Thyroid gland (tissue), 4 donors: ENCODE measurements around the gene ATP9B. TPM values are rescaled to one million over a fixed set of nuclear protein-coding genes. Genes with fewer than 3 reads are reported as not detected.

Experiments
- DNase-seq, 2 donors: peaks; one replicate each; pipeline ENCODE4 v3.0.0-alpha.2; 2019
- H3K27ac ChIP-seq, 3 donors: fragments of 200-600 bp; sonication (generic); 1 replicate in 2 of 3; 2 replicates in 1 of 3; pipeline ENCODE4 v1.5.1; 2016 to 2019; ENCODE audit warnings: mild to moderate bottlenecking in 1 of 3, moderate library complexity in 1 of 3
- H3K27me3 ChIP-seq: fragments of 200-600 bp; sonication (generic); one replicate; pipeline ENCODE4 v1.5.1; 2019
- H3K36me3 ChIP-seq, 2 donors: fragments of 200-600 bp; sonication (generic); one replicate each; pipeline ENCODE4 v1.5.1; 2016 to 2019
- H3K4me1 ChIP-seq, 2 donors: fragments of 200-600 bp; sonication (generic); one replicate each; pipeline ENCODE4 v1.5.1; 2017 to 2019
- H3K4me3 ChIP-seq, 3 donors: fragments of 200-600 bp; sonication (generic); replicated peaks in 1 of 3; 1 replicate in 2 of 3; 2 replicates in 1 of 3; pipeline ENCODE4 v1.5.1; 2016; ENCODE audit warnings: mild to moderate bottlenecking in 1 of 3
- H3K9me3 ChIP-seq: fragments of 200-600 bp; sonication (generic); one replicate; pipeline ENCODE4 v1.5.1; 2017
- POLR2A ChIP-seq, 2 donors: fragments of 450-650 bp; IDR thresholded peaks; one replicate each; pipeline ENCODE4 v1.6.1; 2017; ENCODE audit warnings: antibody characterized with exemption in 2 of 2, mild to moderate bottlenecking in 2 of 2, moderate library complexity in 1 of 2
- WGBS, 2 donors: methylation state at CpG; one replicate each; pipeline ENCODE4 v1.1.5; 2017; 5-methylcytosine and 5-hydroxymethylcytosine counted together
- intact Hi-C: fragments of 100-400 bp; cut with DNase I; formaldehyde crosslinking; loops from one replicate; pipeline ENCODE4 v1.15.1; 2023
- total RNA-seq, 4 donors: library from RNA; depleted of rRNA; stranded (reverse); fragments of >200 nt; gene quantifications; one replicate each; pipeline ENCODE4 v1.2.3, GENCODE V29; 2016
- TF ChIP-seq, protein P1 (sequence below), 6 experiments: fragments of 200-600 bp in 3 of 6; fragments of 450-650 bp in 3 of 6; sonication (generic) in 3 of 6; IDR thresholded peaks; one replicate each; pipeline ENCODE4 v1.5.1; 2016 to 2019; ENCODE audit warnings: antibody characterized with exemption in 6 of 6, mild to moderate bottlenecking in 2 of 6, inconsistent platforms in 1 of 6, moderate library complexity in 1 of 6

ATP9B gene
- total RNA-seq, 4 donors from 2014 or later = 30.6 to 58.1 (median 48.2) TPM

DNA sequence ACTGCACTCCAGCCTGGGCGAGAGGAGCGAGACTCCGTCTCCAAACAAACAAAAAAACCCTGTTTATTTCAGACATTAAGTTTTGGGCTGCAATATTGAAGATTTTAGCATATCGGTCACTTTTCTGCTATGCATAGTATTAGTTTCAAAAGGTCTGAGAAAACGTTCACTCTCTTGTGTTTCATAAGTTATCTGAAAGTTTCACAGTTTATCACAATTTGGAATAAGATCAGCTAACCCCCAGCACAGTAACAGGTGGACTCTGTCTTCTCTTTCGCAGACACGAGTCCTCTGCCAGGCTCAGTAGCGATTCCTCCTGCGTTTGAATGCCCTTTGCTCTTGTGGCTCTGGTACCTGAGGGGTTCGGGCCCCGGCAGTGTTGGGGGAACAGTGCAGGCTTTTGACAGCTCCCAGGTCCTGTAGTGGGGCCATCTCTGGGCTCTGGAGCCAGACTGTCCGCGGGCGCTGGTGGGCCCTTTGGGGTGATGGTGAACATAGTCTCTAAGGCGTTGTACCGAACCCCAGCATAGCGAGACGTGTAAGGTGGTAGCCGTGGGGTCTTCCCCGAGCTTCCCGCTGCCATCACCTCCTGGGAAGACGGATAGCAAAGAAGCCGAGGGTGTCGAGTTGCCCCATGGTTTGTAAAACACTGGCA is 347.0 kb downstream of the ATP9B start:
- no peak for DNase-seq
- Histone ChIP-seq H3K27ac (no peak overlapping the region), H3K36me3 (peaks cover 0 to 1% of the 10 kb centered on the region in 2 donors), H3K27me3 (no peaks in the 10 kb centered on the region), H3K9me3 (no peaks in the 10 kb centered on the region), H3K4me3 (no peak overlapping the region), H3K4me1 (peaks cover 0 to 5% of the 10 kb centered on the region in 2 donors)
- 91 to 93% methylated on average over 22 to 24 of the region's 24 CpGs for WGBS, 2 donors
- intact Hi-C loops = no loop called here
- no peak for TF ChIP-seq POLR2A (IDR thresholded peaks at IDR 0.05)
- TF ChIP-seq, protein P1, sequence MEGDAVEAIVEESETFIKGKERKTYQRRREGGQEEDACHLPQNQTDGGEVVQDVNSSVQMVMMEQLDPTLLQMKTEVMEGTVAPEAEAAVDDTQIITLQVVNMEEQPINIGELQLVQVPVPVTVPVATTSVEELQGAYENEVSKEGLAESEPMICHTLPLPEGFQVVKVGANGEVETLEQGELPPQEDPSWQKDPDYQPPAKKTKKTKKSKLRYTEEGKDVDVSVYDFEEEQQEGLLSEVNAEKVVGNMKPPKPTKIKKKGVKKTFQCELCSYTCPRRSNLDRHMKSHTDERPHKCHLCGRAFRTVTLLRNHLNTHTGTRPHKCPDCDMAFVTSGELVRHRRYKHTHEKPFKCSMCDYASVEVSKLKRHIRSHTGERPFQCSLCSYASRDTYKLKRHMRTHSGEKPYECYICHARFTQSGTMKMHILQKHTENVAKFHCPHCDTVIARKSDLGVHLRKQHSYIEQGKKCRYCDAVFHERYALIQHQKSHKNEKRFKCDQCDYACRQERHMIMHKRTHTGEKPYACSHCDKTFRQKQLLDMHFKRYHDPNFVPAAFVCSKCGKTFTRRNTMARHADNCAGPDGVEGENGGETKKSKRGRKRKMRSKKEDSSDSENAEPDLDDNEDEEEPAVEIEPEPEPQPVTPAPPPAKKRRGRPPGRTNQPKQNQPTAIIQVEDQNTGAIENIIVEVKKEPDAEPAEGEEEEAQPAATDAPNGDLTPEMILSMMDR (IDR thresholded peaks at IDR 0.05) = no peak

DNA sequence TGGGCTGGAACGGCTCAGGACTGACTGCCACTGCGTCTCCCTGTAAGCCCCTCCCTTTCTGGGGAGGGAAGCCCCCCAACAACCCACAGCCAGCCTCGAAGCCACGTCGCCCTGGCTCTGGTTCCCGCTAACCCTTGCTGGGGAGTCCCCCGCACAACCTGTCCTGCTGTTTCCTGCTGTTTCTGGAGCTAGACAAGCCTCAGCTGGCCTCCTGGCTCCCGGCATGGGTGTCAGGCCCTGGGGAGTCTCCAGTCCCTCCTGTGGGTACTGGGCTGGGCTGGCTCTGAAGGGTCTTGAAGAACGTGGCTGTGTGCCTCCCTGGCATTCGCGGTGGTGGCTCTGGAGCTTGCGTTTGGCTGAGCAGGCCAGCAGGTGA is 347.5 kb downstream of the ATP9B start:
- TF ChIP-seq POLR2A (IDR thresholded peaks at IDR 0.05) = no peak
- TF ChIP-seq, protein P1 (IDR thresholded peaks at IDR 0.05) = no peak
- peaks cover 0 to 5% of the 10 kb centered on the region in 2 donors for H3K4me1 ChIP-seq
- DNase-seq = no peak
- no peaks in the 10 kb centered on the region for H3K36me3 ChIP-seq
- H3K9me3 ChIP-seq = no peaks in the 10 kb centered on the region
- no peak overlapping the region for H3K27ac ChIP-seq
- intact Hi-C loops = no loop called here
- no peak overlapping the region for H3K4me3 ChIP-seq
- 85 to 90% methylated on average over 7 to 11 of the region's 12 CpGs for WGBS, 2 donors
- no peaks in the 10 kb centered on the region for H3K27me3 ChIP-seq

DNA sequence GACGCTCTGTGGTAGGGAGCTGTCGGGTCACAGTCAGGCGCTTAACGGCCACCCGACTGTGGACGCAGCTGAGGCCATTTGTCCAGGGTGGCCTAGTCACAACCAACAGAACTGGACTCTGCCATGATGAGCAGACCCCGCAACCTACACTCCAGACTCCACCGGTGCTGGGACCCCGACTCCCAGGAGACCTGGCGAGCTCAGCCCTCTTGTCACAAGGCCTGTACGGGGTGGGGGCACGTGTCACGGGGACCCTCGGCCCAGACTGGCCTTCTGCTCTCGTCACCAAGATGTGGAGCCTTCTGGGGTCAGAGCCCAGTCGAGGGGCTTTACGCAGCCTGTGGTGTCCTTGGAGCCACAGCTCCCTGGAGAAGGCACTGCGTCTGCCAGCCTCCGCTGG is 349.0 kb downstream of the ATP9B start:
- H3K4me3 ChIP-seq = no peak overlapping the region
- DNase-seq = no peak
- H3K27ac ChIP-seq = no peak overlapping the region
- intact Hi-C loops = no loop called here
- no peaks in the 10 kb centered on the region for H3K27me3 ChIP-seq
- H3K4me1 ChIP-seq = peaks cover 0 to 4% of the 10 kb centered on the region in 2 donors
- WGBS, 2 donors = 93 to 94% methylated on average over 3 to 15 of the region's 19 CpGs
- no peaks in the 10 kb centered on the region for H3K36me3 ChIP-seq
- TF ChIP-seq POLR2A (IDR thresholded peaks at IDR 0.05) = no peak
- TF ChIP-seq, protein P1 (IDR thresholded peaks at IDR 0.05) = no peak
- H3K9me3 ChIP-seq = no peaks in the 10 kb centered on the region

DNA sequence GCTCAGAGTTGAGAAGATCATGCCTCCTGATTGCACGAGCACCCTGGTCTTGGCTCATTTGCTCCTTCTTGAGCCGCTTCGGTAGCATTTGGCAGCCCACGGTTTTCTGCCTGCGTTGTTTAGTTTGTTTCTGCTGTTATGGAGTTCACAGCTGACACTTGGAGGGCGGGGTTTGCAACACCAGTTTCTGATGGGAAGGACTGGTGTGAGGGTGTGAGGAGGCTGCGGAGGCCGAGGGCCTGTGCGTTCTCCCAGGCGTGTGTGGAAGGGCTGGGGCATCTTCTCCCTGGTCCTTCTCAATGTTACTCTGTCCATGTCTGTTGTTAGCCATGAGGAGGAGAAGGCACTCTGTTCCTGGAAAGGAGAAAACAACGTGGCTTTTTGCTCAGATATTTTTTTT is 349.4 kb downstream of the ATP9B start:
- Histone ChIP-seq H3K9me3 (no peaks in the 10 kb centered on the region), H3K36me3 (no peaks in the 10 kb centered on the region), H3K4me3 (no peak overlapping the region), H3K27ac (no peak overlapping the region), H3K4me1 (peaks cover 0 to 4% of the 10 kb centered on the region in 2 donors), H3K27me3 (no peaks in the 10 kb centered on the region)
- TF ChIP-seq, protein P1 (IDR thresholded peaks at IDR 0.05) = no peak
- TF ChIP-seq POLR2A (IDR thresholded peaks at IDR 0.05) = no peak
- WGBS, 2 donors = 71 to 88% methylated on average over 5 to 11 of the region's 11 CpGs
- intact Hi-C loops = no loop called here
- peak in 1 of 2 donors; percentile 36 for DNase-seq

DNA sequence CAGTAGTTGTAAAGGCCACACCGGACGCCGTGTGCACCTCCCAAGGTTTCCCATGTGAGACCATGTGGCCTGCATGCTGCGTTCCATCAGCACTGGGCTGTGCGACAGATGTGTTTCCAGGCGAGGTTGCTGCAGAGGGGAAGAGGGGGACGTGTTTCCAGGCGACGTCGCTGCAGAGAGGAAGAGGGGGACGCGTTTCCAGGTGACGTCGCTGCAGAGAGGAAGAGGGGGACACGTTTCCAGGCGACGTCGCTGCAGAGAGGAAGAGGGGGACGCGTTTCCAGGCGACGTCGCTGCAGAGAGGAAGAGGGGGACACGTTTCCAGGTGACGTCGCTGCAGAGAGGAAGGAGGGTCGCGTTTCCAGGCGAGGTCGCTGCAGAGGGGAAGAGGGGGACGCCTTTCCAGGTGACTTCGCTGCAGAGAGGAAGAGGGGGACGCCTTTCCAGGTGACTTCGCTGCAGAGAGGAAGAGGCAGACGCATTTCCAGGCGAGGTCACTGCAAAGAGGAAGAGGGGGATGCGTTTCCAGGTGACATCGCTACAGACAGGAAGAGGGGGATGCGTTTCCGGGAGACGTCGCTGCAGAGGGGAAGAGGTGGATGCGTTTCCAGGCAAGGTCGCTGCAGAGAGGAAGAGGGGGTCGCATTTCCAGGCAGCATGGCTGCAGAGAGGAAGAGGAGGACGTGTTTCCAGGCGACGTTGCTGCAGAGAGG is 351.0 kb downstream of the ATP9B start:
- intact Hi-C loops = no loop called here
- no peak overlapping the region for H3K4me3 ChIP-seq
- H3K27ac ChIP-seq = no peak overlapping the region
- H3K27me3 ChIP-seq = no peaks in the 10 kb centered on the region
- H3K9me3 ChIP-seq = no peaks in the 10 kb centered on the region
- no peak for DNase-seq
- WGBS, 2 donors = 80 to 82% methylated on average over 48 of the region's 48 CpGs
- no peaks in the 10 kb centered on the region for H3K36me3 ChIP-seq
- peaks cover 0 to 4% of the 10 kb centered on the region in 2 donors for H3K4me1 ChIP-seq
- no peak for TF ChIP-seq POLR2A (IDR thresholded peaks at IDR 0.05)
- TF ChIP-seq, protein P1 (IDR thresholded peaks at IDR 0.05) = no peak
